Anterior cingulate cortex (tissue), 58 donors: ENCODE results near the gene NCKAP5.
"Not testable (repeated sequence)": the region's sequence is repeated elsewhere in the genome, so short reads cannot be mapped to it uniquely, and the experiment has no call there.

Experiments used
- DNase-seq, 58 donors: peaks; one replicate each; lab custom pipeline; 2025; lab: John Stamatoyannopoulos, UW

The NCKAP5 gene

GRCh38 chr2:133476286-133476685 lies 92.0 kb downstream of the NCKAP5 start:
- no peak for DNase-seq

- DNase-seq = no peak
Observed at GRCh38 chr2:133475610-133476009, 92.7 kb downstream of the NCKAP5 start.

GRCh38 chr2:133470446-133470845 lies 97.8 kb downstream of the NCKAP5 start:
- DNase-seq = not testable (repeated sequence)

GRCh38 chr2:133462811-133463210 lies 105.5 kb downstream of the NCKAP5 start:
- no peak for DNase-seq

GRCh38 chr2:133461484-133461883 lies 106.8 kb downstream of the NCKAP5 start:
- DNase-seq = no peak

- no peak for DNase-seq
Observed at GRCh38 chr2:133459590-133459989, 108.7 kb downstream of the NCKAP5 start.

- no peak for DNase-seq
Observed at GRCh38 chr2:133458280-133458679, 110.0 kb downstream of the NCKAP5 start.

GRCh38 chr2:133457861-133458260 lies 110.4 kb downstream of the NCKAP5 start:
- DNase-seq = no peak

- DNase-seq = no peak
Observed at GRCh38 chr2:133456971-133457370, 111.3 kb downstream of the NCKAP5 start.

GRCh38 chr2:133456156-133456555 lies 112.1 kb downstream of the NCKAP5 start:
- no peak for DNase-seq

GRCh38 chr2:133453032-133453431 lies 115.2 kb downstream of the NCKAP5 start:
- no peak for DNase-seq

- no peak for DNase-seq
Observed at GRCh38 chr2:133452583-133452982, 115.7 kb downstream of the NCKAP5 start.

- DNase-seq = no peak
Observed at GRCh38 chr2:133452146-133452545, 116.1 kb downstream of the NCKAP5 start.

GRCh38 chr2:133448195-133448594 lies 120.1 kb downstream of the NCKAP5 start:
- DNase-seq = no peak

- DNase-seq = no peak
Observed at GRCh38 chr2:133447303-133447702, 121.0 kb downstream of the NCKAP5 start.

GRCh38 chr2:133444465-133444864 lies 123.8 kb downstream of the NCKAP5 start:
- DNase-seq = no peak

- DNase-seq = no peak
Observed at GRCh38 chr2:133442393-133442792, 125.9 kb downstream of the NCKAP5 start.

GRCh38 chr2:133439565-133439920 lies 128.7 kb downstream of the NCKAP5 start:
- DNase-seq = no peak

- no peak for DNase-seq
Observed at GRCh38 chr2:133438848-133439564, 129.3 kb downstream of the NCKAP5 start.

- DNase-seq = no peak
Observed at GRCh38 chr2:133438026-133438425, 130.2 kb downstream of the NCKAP5 start.

GRCh38 chr2:133437492-133437891 lies 130.8 kb downstream of the NCKAP5 start:
- DNase-seq = no peak

- DNase-seq = peak in 1 of 58 donors; percentile 41
Observed at GRCh38 chr2:133434959-133435668, 133.1 kb downstream of the NCKAP5 start.
